AML-193 (cell line): ENCODE data around the gene SLC15A1.
"Not testable (repeated sequence)": the region's sequence is repeated elsewhere in the genome, so short reads cannot be mapped to it uniquely, and the experiment has no call there.

Source experiments
- DNase-seq, 2 experiments: peaks; one replicate each; lab custom pipeline; 2025; lab: John Stamatoyannopoulos, UW

The SLC15A1 gene

GRCh38 chr13:98653463-98653985 lies 98.9 kb downstream of the SLC15A1 start:
- peak; percentile 59 to 66 for DNase-seq

- no peak for DNase-seq
Observed at GRCh38 chr13:98652721-98653462, 99.6 kb downstream of the SLC15A1 start.

GRCh38 chr13:98652276-98652675 lies 100.2 kb downstream of the SLC15A1 start:
- no peak for DNase-seq

- DNase-seq = no peak
Observed at GRCh38 chr13:98651744-98652143, 100.7 kb downstream of the SLC15A1 start.

GRCh38 chr13:98650396-98651107 lies 101.9 kb downstream of the SLC15A1 start:
- no peak for DNase-seq

- no peak for DNase-seq
Observed at GRCh38 chr13:98649861-98650260, 102.6 kb downstream of the SLC15A1 start.

GRCh38 chr13:98648686-98649085 lies 103.8 kb downstream of the SLC15A1 start:
- DNase-seq = no peak

GRCh38 chr13:98648141-98648540 lies 104.3 kb downstream of the SLC15A1 start:
- no peak for DNase-seq

- DNase-seq = no peak
Observed at GRCh38 chr13:98647121-98647520, 105.4 kb downstream of the SLC15A1 start.

- no peak for DNase-seq
Observed at GRCh38 chr13:98643479-98643878, 109.0 kb downstream of the SLC15A1 start.

- no peak for DNase-seq
Observed at GRCh38 chr13:98641075-98641474, 111.4 kb downstream of the SLC15A1 start.

GRCh38 chr13:98639785-98640184 lies 112.7 kb downstream of the SLC15A1 start:
- DNase-seq = not testable (repeated sequence)

GRCh38 chr13:98638352-98638751 lies 114.1 kb downstream of the SLC15A1 start:
- DNase-seq = not testable (repeated sequence)
